ENCODE data around the gene CISD2.

Gene CISD2

DNA sequence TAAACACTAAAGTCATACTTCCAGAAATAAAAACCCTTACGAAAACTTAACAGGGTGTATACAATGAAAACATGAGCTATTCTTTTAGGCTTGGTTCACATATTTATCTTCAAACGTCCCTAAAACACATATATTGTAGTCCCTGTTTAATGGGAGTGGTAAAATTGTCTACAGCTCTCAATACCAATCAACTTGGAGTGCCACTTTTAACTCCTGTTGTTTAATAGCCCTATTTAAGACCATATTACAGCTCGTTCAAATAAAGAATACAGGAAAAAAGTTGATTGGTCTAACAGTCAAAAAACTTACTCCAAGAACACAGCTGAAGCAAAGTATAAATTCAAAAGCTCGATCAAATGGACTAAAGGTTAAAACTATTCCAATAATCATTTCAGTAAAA is 45.3 kb upstream of the CISD2 start:
- Histone ChIP-seq H3K79me2 (ENCODE audit: control insufficient read depth, low read length) (peaks cover 92% of the 10 kb centered on the region), H3K4me1 (ENCODE audit: control insufficient read depth, low read length) (peaks cover 58% of the 10 kb centered on the region), H3K36me3 (ENCODE audit: control insufficient read depth, low read length) (peaks cover 85% of the 10 kb centered on the region), H4K20me1 (ENCODE audit: control insufficient read depth, insufficient read depth, low read depth, low read length) (peaks cover 58% of the 10 kb centered on the region), H3K27me3 (ENCODE audit: control insufficient read depth, low read length) (no peaks in the 10 kb centered on the region), H3K9me2 (replicated peaks; ENCODE audit: control insufficient read depth, low read length) (no peaks in the 10 kb centered on the region), H3K4me2 (ENCODE audit: low read length) (peak overlapping the region; percentile 67), H3K27ac (ENCODE audit: low read depth, low read length) (no peak overlapping the region), H3F3A (ENCODE audit: control insufficient read depth, insufficient read depth) (no peaks in the 10 kb centered on the region; the same call in 1 of the 2 replicates), H3K9me3 (ENCODE audit: control insufficient read depth, insufficient read depth, low read length) (no peaks in the 10 kb centered on the region), H3K4me3 (ENCODE audit: low read length) (peak overlapping the region; percentile 94)
- TF ChIP-seq, protein P1, sequence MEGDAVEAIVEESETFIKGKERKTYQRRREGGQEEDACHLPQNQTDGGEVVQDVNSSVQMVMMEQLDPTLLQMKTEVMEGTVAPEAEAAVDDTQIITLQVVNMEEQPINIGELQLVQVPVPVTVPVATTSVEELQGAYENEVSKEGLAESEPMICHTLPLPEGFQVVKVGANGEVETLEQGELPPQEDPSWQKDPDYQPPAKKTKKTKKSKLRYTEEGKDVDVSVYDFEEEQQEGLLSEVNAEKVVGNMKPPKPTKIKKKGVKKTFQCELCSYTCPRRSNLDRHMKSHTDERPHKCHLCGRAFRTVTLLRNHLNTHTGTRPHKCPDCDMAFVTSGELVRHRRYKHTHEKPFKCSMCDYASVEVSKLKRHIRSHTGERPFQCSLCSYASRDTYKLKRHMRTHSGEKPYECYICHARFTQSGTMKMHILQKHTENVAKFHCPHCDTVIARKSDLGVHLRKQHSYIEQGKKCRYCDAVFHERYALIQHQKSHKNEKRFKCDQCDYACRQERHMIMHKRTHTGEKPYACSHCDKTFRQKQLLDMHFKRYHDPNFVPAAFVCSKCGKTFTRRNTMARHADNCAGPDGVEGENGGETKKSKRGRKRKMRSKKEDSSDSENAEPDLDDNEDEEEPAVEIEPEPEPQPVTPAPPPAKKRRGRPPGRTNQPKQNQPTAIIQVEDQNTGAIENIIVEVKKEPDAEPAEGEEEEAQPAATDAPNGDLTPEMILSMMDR (IDR thresholded peaks at IDR 0.05; ENCODE audit: low read depth, low read length, poor library complexity, severe bottlenecking), result no peak
- TF ChIP-seq EZH2phosphoT487 (IDR thresholded peaks at IDR 0.05; ENCODE audit: borderline replicate concordance, low read length), result no peak

DNA sequence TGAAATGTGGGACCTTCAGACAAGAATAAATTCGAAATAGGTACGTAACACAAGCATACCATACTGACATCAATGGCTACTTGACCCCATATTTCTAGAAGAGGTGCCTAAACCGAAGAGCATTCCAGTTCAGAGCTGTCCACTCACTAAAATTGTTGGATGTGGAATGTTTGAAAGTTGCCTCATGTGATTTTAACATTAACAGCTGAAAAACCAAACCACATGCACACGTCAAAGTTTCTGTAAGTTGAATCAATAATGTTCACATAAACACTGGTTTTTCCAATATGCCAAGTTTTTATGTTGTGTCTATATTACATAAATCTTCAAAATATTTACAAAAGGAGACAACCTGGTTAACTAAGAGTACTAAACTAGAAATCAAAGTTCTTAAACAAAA is 44.9 kb upstream of the CISD2 start:
- Histone ChIP-seq H4K20me1 (ENCODE audit: control insufficient read depth, insufficient read depth, low read depth, low read length) (peaks cover 53% of the 10 kb centered on the region), H3K36me3 (ENCODE audit: control insufficient read depth, low read length) (peaks cover 80% of the 10 kb centered on the region), H3K4me1 (ENCODE audit: control insufficient read depth, low read length) (peaks cover 57% of the 10 kb centered on the region), H3K9me2 (replicated peaks; ENCODE audit: control insufficient read depth, low read length) (no peaks in the 10 kb centered on the region), H3K27ac (ENCODE audit: low read depth, low read length) (no peak overlapping the region), H3K4me2 (ENCODE audit: low read length) (peak overlapping the region; percentile 67), H3K4me3 (ENCODE audit: low read length) (peak overlapping the region; percentile 94), H3K79me2 (ENCODE audit: control insufficient read depth, low read length) (peaks cover 92% of the 10 kb centered on the region), H3F3A (ENCODE audit: control insufficient read depth, insufficient read depth) (no peaks in the 10 kb centered on the region; the same call in 1 of the 2 replicates), H3K9me3 (ENCODE audit: control insufficient read depth, insufficient read depth, low read length) (no peaks in the 10 kb centered on the region), H3K27me3 (ENCODE audit: control insufficient read depth, low read length) (no peaks in the 10 kb centered on the region)
- TF ChIP-seq, protein P1 (IDR thresholded peaks at IDR 0.05; ENCODE audit: low read depth, low read length, poor library complexity, severe bottlenecking), result no peak
- no peak for TF ChIP-seq EZH2phosphoT487 (IDR thresholded peaks at IDR 0.05; ENCODE audit: borderline replicate concordance, low read length)

DNA sequence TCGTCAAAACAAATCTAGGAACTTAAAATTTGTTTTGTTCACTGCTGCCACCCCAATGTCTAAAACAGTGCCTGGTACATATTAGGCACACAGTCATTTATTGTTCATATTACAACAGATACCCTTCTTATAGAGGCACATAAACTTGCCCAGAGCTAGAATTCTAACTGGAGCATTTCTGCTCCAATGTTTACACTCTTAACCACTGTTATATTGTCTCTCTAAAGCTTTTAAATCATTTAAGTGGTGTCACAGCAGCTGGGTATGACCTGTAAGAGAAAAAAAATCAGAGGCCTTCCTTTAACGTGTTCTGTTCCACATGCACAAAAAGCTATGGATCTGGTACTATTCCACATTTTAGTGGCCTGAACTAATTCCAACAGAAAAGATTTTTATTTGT is 44.4 kb upstream of the CISD2 start:
- H3K9me3 ChIP-seq (ENCODE audit: control insufficient read depth, insufficient read depth, low read length), result no peaks in the 10 kb centered on the region
- peaks cover 61% of the 10 kb centered on the region for H3K4me1 ChIP-seq (ENCODE audit: control insufficient read depth, low read length)
- no peaks in the 10 kb centered on the region for H3K27me3 ChIP-seq (ENCODE audit: control insufficient read depth, low read length)
- TF ChIP-seq EZH2phosphoT487 (IDR thresholded peaks at IDR 0.05; ENCODE audit: borderline replicate concordance, low read length), result no peak
- TF ChIP-seq, protein P1 (IDR thresholded peaks at IDR 0.05; ENCODE audit: low read depth, low read length, poor library complexity, severe bottlenecking), result no peak
- H3K4me3 ChIP-seq (ENCODE audit: low read length), result peak overlapping the region; percentile 94
- H3K27ac ChIP-seq (ENCODE audit: low read depth, low read length), result no peak overlapping the region
- peak overlapping the region; percentile 67 for H3K4me2 ChIP-seq (ENCODE audit: low read length)
- peaks cover 80% of the 10 kb centered on the region for H3K36me3 ChIP-seq (ENCODE audit: control insufficient read depth, low read length)
- peaks cover 92% of the 10 kb centered on the region for H3K79me2 ChIP-seq (ENCODE audit: control insufficient read depth, low read length)
- H3F3A ChIP-seq (ENCODE audit: control insufficient read depth, insufficient read depth), result no peaks in the 10 kb centered on the region; the same call in 1 of the 2 replicates
- no peaks in the 10 kb centered on the region for H3K9me2 ChIP-seq (replicated peaks; ENCODE audit: control insufficient read depth, low read length)
- H4K20me1 ChIP-seq (ENCODE audit: control insufficient read depth, insufficient read depth, low read depth, low read length), result peaks cover 51% of the 10 kb centered on the region

Data from DOHH2 (cell line).